Measurements from ENCODE around the gene ZSCAN23. TPM values are rescaled to one million over a fixed set of nuclear protein-coding genes. Genes with fewer than 3 reads are reported as not detected.

The ZSCAN23 gene
- total and polyA plus RNA-seq, 9 of the 15 experiments (the other 6 are each of a cell fraction or from before 2014, with no cell fraction given), result 0.05 to 0.29 (median 0.21) TPM; not detected in 1

DNA sequence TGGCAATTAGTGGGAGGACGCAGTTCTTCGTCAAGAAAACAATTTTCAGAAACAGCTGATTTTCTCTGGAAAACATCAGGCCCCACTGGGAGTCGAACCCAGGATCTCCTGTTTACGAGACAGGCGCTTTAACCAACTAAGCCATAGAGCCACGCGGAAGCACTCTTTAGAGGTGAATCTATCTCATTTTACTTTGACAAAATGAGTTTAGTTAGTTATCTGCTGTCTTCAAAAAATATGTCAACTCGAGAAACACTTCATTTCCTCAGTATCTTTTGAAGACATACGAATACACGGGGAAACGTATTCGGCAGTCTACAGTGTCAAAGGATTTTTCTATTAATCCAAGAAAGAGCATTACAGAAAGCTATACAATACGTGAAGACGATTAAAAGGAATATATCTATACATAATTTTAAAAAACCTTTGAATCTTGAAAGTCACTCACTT, 45.6 kb upstream of the ZSCAN23 start (continued):
- peak; percentile 59; the same call in 1 of the 2 replicates for TF ChIP-seq MYC (IDR thresholded peaks at IDR 0.05; ENCODE audit: low read depth, low read length)
- TF ChIP-seq MYC (CRISPR knock-in tag; IDR thresholded peaks at IDR 0.05; ENCODE audit: borderline replicate concordance, low read depth), result no peak
- no peak for TF ChIP-seq KAT8 (IDR thresholded peaks at IDR 0.05; ENCODE audit: low read depth)
- TF ChIP-seq, protein P1, sequence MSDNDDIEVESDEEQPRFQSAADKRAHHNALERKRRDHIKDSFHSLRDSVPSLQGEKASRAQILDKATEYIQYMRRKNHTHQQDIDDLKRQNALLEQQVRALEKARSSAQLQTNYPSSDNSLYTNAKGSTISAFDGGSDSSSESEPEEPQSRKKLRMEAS (CRISPR knock-in tag; IDR thresholded peaks at IDR 0.05), result no peak
- TF ChIP-seq POLR2H (tag; IDR thresholded peaks at IDR 0.05; ENCODE audit: low read depth), result peak; percentile 99
- TF ChIP-seq DPF2 (IDR thresholded peaks at IDR 0.05), result no peak
- no peak for TF ChIP-seq HNRNPLL (IDR thresholded peaks at IDR 0.05; ENCODE audit: low read depth, low read length, poor library complexity, severe bottlenecking)
- peak; percentile 44; the same call in 1 of the 2 replicates for TF ChIP-seq ZNF551 (CRISPR knock-in tag; IDR thresholded peaks at IDR 0.05)
- TF ChIP-seq, protein P2, sequence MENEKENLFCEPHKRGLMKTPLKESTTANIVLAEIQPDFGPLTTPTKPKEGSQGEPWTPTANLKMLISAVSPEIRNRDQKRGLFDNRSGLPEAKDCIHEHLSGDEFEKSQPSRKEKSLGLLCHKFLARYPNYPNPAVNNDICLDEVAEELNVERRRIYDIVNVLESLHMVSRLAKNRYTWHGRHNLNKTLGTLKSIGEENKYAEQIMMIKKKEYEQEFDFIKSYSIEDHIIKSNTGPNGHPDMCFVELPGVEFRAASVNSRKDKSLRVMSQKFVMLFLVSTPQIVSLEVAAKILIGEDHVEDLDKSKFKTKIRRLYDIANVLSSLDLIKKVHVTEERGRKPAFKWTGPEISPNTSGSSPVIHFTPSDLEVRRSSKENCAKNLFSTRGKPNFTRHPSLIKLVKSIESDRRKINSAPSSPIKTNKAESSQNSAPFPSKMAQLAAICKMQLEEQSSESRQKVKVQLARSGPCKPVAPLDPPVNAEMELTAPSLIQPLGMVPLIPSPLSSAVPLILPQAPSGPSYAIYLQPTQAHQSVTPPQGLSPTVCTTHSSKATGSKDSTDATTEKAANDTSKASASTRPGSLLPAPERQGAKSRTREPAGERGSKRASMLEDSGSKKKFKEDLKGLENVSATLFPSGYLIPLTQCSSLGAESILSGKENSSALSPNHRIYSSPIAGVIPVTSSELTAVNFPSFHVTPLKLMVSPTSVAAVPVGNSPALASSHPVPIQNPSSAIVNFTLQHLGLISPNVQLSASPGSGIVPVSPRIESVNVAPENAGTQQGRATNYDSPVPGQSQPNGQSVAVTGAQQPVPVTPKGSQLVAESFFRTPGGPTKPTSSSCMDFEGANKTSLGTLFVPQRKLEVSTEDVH (IDR thresholded peaks at IDR 0.05; ENCODE audit: low read depth, partially characterized antibody), result peak; percentile 79
- TF ChIP-seq ZNF197 (CRISPR knock-in tag; IDR thresholded peaks at IDR 0.05; ENCODE audit: low read depth), result no peak
- TF ChIP-seq CEBPG (CRISPR knock-in tag; IDR thresholded peaks at IDR 0.05), result no peak
- no peak for TF ChIP-seq CEBPG (tag; conservative IDR thresholded peaks at IDR 0.05 in 1 of 2, IDR thresholded peaks at IDR 0.05 in 1 of 2)
- 0 out of 2 replicates have a peak, but pooled peaks have one; percentile 59 for TF ChIP-seq MXI1 (IDR thresholded peaks at IDR 0.05; ENCODE audit: low read depth, low read length)
- TF ChIP-seq ZNF668 (CRISPR knock-in tag; IDR thresholded peaks at IDR 0.05), result no peak
- no peak for TF ChIP-seq ZNF449 (CRISPR knock-in tag; IDR thresholded peaks at IDR 0.05)
- no peak; the same call in 1 of the 2 replicates for TF ChIP-seq SUPT5H (IDR thresholded peaks at IDR 0.05)
- TF ChIP-seq, protein P3, sequence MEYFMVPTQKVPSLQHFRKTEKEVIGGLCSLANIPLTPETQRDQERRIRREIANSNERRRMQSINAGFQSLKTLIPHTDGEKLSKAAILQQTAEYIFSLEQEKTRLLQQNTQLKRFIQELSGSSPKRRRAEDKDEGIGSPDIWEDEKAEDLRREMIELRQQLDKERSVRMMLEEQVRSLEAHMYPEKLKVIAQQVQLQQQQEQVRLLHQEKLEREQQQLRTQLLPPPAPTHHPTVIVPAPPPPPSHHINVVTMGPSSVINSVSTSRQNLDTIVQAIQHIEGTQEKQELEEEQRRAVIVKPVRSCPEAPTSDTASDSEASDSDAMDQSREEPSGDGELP (CRISPR knock-in tag; IDR thresholded peaks at IDR 0.05; ENCODE audit: borderline replicate concordance), result peak; percentile 25; the same call in 1 of the 2 replicates
- TF ChIP-seq ZNF764 (CRISPR knock-in tag; IDR thresholded peaks at IDR 0.05; ENCODE audit: low read depth), result no peak
- TF ChIP-seq GTF2F1 (IDR thresholded peaks at IDR 0.05; ENCODE audit: low read depth, low read length), result peak; percentile 72; the same call in 1 of the 2 replicates
- TF ChIP-seq, protein P4, sequence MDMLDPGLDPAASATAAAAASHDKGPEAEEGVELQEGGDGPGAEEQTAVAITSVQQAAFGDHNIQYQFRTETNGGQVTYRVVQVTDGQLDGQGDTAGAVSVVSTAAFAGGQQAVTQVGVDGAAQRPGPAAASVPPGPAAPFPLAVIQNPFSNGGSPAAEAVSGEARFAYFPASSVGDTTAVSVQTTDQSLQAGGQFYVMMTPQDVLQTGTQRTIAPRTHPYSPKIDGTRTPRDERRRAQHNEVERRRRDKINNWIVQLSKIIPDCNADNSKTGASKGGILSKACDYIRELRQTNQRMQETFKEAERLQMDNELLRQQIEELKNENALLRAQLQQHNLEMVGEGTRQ (CRISPR knock-in tag; IDR thresholded peaks at IDR 0.05), result no peak
- TF ChIP-seq GABPB1 (CRISPR knock-in tag; IDR thresholded peaks at IDR 0.05), result 0 out of 2 replicates have a peak, but pooled peaks have one; percentile 46
- no peak for TF ChIP-seq EGR1 (conservative IDR thresholded peaks at IDR 0.05)
